ENCODE measurements around the gene HEATR5A. TPM values are rescaled to one million over a fixed set of nuclear protein-coding genes. Genes with fewer than 3 reads are reported as not detected.

Gene HEATR5A
- total and polyA plus RNA-seq, 2 donors (not counting 1 experiment from before 2014, with no cell fraction given), result 4.8 to 22.1 TPM

- no peak overlapping the region for H2AFZ ChIP-seq (ENCODE audit: insufficient read depth, low read depth, low read length, poor library complexity, severe bottlenecking)
- no peak overlapping the region for H3K4me2 ChIP-seq (replicated peaks; ENCODE audit: low read depth, low read length, poor library complexity, severe bottlenecking)
- no peak overlapping the region for H3K27ac Mint-ChIP-seq
- no peaks in the 10 kb centered on the region for H3K9me3 Mint-ChIP-seq (ENCODE audit: insufficient read depth)
- H3K4me3 Mint-ChIP-seq, result no peak overlapping the region
- intact Hi-C loops (cut with micrococcal nuclease), result no loop called here
- ChIA-PET POLR2A (no interaction called here), CTCF (interaction anchor here (0.8 to 1.7 kb wide), 2 partner anchors 12 to 728 kb away, joined by 3 read pairs; no protein-coding TSS in a partner anchor)
- H3K27me3 Mint-ChIP-seq, result no peaks in the 10 kb centered on the region
- H3K79me2 ChIP-seq (ENCODE audit: control insufficient read depth, insufficient read depth, low read length), result no peaks in the 10 kb centered on the region
- TF ChIP-seq CTCF (IDR thresholded peaks at IDR 0.05) (no peak), EZH2 (IDR thresholded peaks at IDR 0.05; ENCODE audit: borderline replicate concordance, insufficient read depth, low read depth, low read length, poor library complexity, severe bottlenecking) (no peak)
- no peak overlapping the region for H3K27ac ChIP-seq (ENCODE audit: low read length in 2 of 2)
- no peak overlapping the region for H3K4me3 ChIP-seq (ENCODE audit: control extremely low read depth in 1 of 5, extremely low read depth in 1 of 5, insufficient read depth in 1 of 5, low read depth in 2 of 5, low read length in 4 of 5)
- DNase-seq, result no peak
- no peaks in the 10 kb centered on the region for H3K4me1 ChIP-seq (ENCODE audit: control insufficient read depth in 2 of 2, insufficient read depth in 2 of 2, low read length in 2 of 2)
- H3K36me3 ChIP-seq (replicated peaks in 1 of 2; ENCODE audit: control extremely low read depth in 1 of 2, control insufficient read depth in 1 of 2, extremely low read depth in 1 of 2, insufficient read depth in 2 of 2, low read length in 1 of 2), result peaks cover 7 to 34% of the 10 kb centered on the region in 2 experiments
- 93% methylated on average over 1 of the region's 2 CpGs for WGBS (ENCODE audit: insufficient coverage)
- no peaks in the 10 kb centered on the region for H3K27me3 ChIP-seq (replicated peaks in 1 of 4; ENCODE audit: control extremely low read depth in 1 of 4, control insufficient read depth in 3 of 4, insufficient read depth in 4 of 4, low read length in 3 of 4)
- no peaks in the 10 kb centered on the region for H3K4me1 Mint-ChIP-seq
- ATAC-seq (ENCODE audit: low read depth), result no peak
- H3K9me3 ChIP-seq (ENCODE audit: control extremely low read depth in 1 of 3, control insufficient read depth in 2 of 3, insufficient read depth in 1 of 3, low read length in 2 of 3), result no peaks in the 10 kb centered on the region
- H4K20me1 ChIP-seq (ENCODE audit: control insufficient read depth, insufficient read depth, low read length, poor library complexity, severe bottlenecking), result no peaks in the 10 kb centered on the region
- no peak overlapping the region for H3K9ac ChIP-seq (ENCODE audit: low read length)
These were observed 74.3 kb downstream of the HEATR5A start for GRCh38 chr14:31346097-31346496.

- H2AFZ ChIP-seq (ENCODE audit: insufficient read depth, low read depth, low read length, poor library complexity, severe bottlenecking), result no peak overlapping the region
- CTCF ChIA-PET, result no interaction called here
- DNase-seq, result no peak
- H3K27ac ChIP-seq (ENCODE audit: low read length in 2 of 2), result no peak overlapping the region
- H3K9me3 Mint-ChIP-seq (ENCODE audit: insufficient read depth), result no peaks in the 10 kb centered on the region
- TF ChIP-seq EZH2 (IDR thresholded peaks at IDR 0.05; ENCODE audit: borderline replicate concordance, insufficient read depth, low read depth, low read length, poor library complexity, severe bottlenecking), result no peak
- TF ChIP-seq CTCF (IDR thresholded peaks at IDR 0.05), result no peak
- no peaks in the 10 kb centered on the region for H3K9me3 ChIP-seq (ENCODE audit: control extremely low read depth in 1 of 3, control insufficient read depth in 2 of 3, insufficient read depth in 1 of 3, low read length in 2 of 3)
- no peaks in the 10 kb centered on the region for H3K4me1 Mint-ChIP-seq
- H3K27ac Mint-ChIP-seq, result no peak overlapping the region
- no peaks in the 10 kb centered on the region for H3K27me3 Mint-ChIP-seq
- 100% methylated on average over 1 of the region's 3 CpGs for WGBS (ENCODE audit: insufficient coverage)
- intact Hi-C loops (cut with micrococcal nuclease), result no loop called here
- peaks cover 8 to 30% of the 10 kb centered on the region in 2 experiments for H3K36me3 ChIP-seq (replicated peaks in 1 of 2; ENCODE audit: control extremely low read depth in 1 of 2, control insufficient read depth in 1 of 2, extremely low read depth in 1 of 2, insufficient read depth in 2 of 2, low read length in 1 of 2)
- POLR2A ChIA-PET, result no interaction called here
- H3K4me3 Mint-ChIP-seq, result no peak overlapping the region
- H4K20me1 ChIP-seq (ENCODE audit: control insufficient read depth, insufficient read depth, low read length, poor library complexity, severe bottlenecking), result no peaks in the 10 kb centered on the region
- no peaks in the 10 kb centered on the region for H3K79me2 ChIP-seq (ENCODE audit: control insufficient read depth, insufficient read depth, low read length)
- no peak for ATAC-seq (ENCODE audit: low read depth)
- no peak overlapping the region for H3K4me2 ChIP-seq (replicated peaks; ENCODE audit: low read depth, low read length, poor library complexity, severe bottlenecking)
- no peak overlapping the region for H3K9ac ChIP-seq (ENCODE audit: low read length)
- H3K4me3 ChIP-seq (ENCODE audit: control extremely low read depth in 1 of 5, extremely low read depth in 1 of 5, insufficient read depth in 1 of 5, low read depth in 2 of 5, low read length in 4 of 5), result no peak overlapping the region
- no peaks in the 10 kb centered on the region for H3K4me1 ChIP-seq (ENCODE audit: control insufficient read depth in 2 of 2, insufficient read depth in 2 of 2, low read length in 2 of 2)
- H3K27me3 ChIP-seq (replicated peaks in 1 of 4; ENCODE audit: control extremely low read depth in 1 of 4, control insufficient read depth in 3 of 4, insufficient read depth in 4 of 4, low read length in 3 of 4), result no peaks in the 10 kb centered on the region
These were observed 79.1 kb downstream of the HEATR5A start for GRCh38 chr14:31341280-31341679.
